ENCODE data around the gene MLXIP.
A peak's percentile ranks its signal among the peaks of the same experiment; 100 is the strongest.
"Not testable (repeated sequence)": the region's sequence is repeated elsewhere in the genome, so short reads cannot be mapped to it uniquely, and the experiment has no call there.

MLXIP gene

DNA sequence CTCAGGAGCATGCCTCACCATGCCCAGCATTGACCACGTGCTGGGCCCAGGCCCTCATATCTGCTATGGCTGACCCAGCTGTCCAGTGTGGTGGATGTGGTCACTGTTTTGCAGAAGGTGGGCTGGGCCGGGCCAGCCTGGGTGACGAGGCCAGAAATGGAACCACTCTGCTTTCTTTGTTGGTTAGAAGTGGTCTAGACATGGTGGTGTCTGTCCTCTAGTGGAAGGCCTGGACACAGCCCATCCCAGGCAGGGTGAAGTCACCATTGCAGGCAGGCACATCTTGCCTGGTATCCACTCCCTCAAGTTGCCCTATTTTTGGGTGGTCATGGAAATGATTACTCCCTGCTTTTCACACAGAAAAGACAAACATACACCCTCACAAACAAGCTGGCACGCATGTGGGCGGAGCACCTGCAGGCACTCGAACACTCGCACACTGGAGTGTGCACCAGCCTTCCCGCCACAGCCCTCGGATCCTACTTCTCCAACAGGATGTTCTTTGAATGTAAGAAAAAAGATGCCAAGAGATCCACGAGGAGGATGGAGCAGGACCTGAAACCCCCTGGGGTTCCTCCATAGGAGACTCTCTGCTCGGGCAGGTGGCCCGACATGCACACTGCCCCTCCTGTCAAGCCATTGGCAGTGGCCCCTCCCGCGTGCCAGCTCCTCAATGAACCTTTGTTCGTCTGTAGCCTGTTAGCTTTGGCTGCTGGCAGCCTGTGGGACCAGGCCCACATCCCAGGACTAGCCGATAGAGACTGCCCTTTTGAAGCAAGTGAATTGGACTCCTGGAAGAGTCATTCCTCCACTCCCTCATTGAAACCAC, 38.4 kb downstream of the MLXIP start:
- DNase-seq, result peak; percentile 76 to 96 (median 92)
- intact Hi-C loops (cut with DNase I), result loop anchor here (5.0 kb wide), 1 partner anchor 40 kb away; the partner anchor contains the start of gene MLXIP

DNA sequence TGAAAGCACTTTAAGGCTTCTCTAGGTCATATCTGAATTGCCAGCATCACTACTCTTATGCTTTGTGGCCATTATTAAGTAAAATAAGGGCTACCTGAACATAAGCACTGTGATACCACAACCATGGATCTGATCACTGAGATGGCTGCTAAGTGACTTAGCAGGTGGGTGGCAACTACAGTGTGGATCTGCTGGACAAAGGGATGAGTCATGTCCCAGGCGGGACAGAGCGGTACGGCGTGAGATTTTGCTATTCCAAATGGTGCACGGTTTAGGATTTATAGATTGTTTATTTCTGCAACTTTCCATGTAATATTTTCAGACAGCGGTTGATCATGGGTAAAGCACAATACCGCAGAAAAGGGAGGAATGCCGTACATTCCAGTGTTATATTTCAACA, 39.4 kb downstream of the MLXIP start:
- DNase-seq, result peak in 2 of 42 donors; percentile 33 to 38

GRCh38 chr12:122121341-122121740, 42.8 kb downstream of the MLXIP start:
- DNase-seq; intact Hi-C loops (cut with DNase I): not testable (repeated sequence)

More for the DNA sequence above, 39.4 kb downstream of the MLXIP start:
- intact Hi-C loops (cut with DNase I), result loop anchor here (5.0 kb wide), 1 partner anchor 41 kb away; the partner anchor contains the start of gene MLXIP

DNA sequence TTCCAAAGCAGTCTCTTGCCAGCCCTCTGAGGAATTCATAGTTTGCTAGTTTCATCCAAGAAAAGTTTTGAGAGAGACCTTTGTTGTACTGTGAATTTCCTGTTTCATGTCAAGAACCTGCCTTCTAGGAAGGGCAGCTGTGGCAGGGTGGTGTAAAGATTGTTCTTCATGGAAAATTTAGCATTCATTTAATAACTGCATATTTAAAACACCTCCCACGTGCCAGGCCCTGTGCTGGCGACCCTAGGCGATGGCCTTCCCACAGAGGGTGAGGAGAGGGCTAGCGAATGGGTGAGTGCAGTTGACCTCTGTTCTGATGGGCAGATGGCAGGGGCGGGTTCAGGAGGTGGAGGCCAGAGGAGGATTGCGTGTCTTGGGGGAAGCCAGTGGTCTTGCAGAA, 43.2 kb downstream of the MLXIP start:
- DNase-seq, result no peak
- intact Hi-C loops (cut with DNase I), result loop anchor here (2.0 kb wide), 1 partner anchor 67 kb away; no protein-coding TSS in a partner anchor

DNA sequence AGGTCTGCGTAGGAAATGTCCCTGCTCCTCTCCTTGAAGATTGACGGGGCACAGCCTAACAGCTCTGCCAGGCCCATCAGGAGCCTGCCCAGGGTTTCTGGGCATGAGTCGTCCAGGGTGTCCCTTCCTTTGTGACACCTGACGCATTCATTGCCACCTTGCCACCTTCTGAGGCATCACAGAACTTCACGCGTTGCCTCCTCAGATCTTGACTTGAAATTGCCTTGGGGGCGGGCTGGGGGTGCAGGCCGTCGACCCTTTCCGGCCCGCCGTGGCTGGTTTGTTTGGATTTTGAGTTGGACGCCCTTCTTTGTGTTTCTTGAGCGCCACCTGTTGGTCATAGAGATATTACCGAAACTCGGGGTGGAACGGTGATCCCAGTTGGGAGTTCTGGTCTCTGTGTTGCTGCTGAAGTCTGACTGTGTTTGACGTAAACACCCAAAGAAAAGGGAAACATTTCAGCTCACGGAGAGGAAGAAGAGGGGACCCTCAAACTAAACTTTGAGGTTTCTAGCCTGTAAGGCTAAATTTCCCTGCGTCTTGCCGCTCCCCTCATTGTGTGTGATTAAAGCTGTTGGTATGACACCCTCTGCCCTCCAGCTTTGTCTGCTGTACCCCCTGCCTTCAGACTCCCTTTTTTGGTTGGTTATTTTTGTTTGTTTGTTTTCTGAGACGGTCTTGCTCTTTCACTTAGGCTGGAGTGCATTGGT, 44.6 kb downstream of the MLXIP start:
- intact Hi-C loops (cut with DNase I), result loop anchor here (2.0 kb wide), 1 partner anchor 68 kb away; no protein-coding TSS in a partner anchor
- peak; percentile 42 to 92 (median 77) for DNase-seq

DNA sequence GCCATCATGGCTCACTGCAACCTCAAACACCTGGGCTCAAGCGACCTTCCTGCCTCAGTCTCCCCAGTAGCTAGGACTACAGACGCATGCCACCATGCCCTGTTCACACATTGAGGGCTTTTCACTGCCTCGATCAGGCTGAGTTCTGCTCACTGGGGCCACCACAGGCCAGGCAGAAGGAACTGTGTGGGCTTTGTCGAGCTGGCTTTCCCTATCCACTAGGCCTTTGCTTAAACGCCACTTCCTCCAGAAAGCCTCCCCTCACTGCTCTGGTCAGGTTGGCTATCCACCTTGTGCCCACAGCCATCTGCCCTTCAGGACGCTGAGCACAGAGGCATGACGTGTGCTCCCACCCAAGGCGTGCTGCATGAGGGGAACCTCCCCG, 45.2 kb downstream of the MLXIP start:
- intact Hi-C loops (cut with DNase I), result loop anchor here (2.0 kb wide), 1 partner anchor 69 kb away; no protein-coding TSS in a partner anchor
- DNase-seq, result no peak

DNA sequence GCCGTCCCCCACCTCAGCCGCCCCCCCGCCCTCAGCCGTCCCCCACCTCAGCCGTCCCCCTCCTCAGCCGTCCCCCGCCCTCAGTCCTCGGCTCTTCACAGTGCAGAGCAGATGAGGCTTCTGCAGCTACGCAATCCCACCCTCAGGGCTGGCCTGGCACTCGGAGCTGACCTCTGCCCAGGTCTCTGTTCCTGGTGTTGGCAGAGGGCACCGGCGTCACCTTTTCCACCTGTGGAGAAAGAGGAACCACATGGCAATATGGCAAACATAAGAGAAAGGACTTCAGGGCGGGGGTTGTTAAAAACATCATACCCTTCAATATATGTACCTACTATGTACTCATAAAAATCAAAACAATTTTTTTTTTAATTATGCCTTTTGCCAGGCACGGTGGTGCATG, 45.8 kb downstream of the MLXIP start:
- DNase-seq, result no peak
- intact Hi-C loops (cut with DNase I), result no loop called here

- intact Hi-C loops (cut with DNase I), result no loop called here
- DNase-seq, result no peak
These were observed 47.1 kb downstream of the MLXIP start for GRCh38 chr12:122125452-122126341.

- intact Hi-C loops (cut with DNase I), result no loop called here
- DNase-seq, result no peak
These were observed 47.7 kb downstream of the MLXIP start for GRCh38 chr12:122126342-122126635.

DNA sequence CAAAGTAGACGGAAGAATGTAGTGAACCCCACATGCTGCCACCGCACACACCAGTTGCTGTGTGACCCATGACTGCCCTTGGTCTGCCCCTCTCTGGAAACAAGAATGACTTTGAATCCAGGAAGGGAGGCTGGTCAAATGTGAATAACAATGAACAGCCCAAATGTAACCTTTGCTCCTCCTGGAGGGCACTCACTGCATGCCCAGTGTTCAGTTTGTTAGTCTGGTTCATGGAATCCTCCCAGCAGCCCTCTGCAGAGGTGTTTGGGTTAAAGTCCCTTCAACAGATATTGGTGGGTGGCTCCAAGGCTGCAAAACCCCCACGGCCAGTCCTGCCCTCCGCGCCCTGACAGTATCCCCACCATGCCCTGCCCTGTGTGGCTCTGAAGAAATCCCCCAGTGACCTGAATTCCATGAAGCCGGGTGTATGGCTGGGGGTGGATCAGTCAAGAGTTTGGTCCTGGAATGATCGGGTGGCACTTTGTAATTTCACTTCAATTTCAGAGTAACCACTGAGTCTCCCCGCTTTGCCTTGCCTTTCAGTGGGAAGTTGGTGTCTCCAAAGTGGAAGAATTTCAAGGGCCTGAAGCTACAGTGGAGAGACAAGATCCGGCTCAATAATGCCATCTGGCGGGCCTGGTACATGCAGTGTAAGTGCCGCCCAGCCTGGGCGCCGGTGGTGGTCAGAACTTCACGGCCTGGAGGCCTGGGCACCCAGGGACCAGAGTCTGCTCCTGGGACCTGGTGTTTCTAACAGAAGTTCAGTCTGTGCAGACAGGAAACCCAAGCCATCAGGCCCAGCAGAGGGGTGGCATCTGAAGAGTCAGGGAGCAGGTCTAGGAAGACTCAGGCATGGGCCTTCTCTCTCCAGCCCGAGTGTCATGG, 48.4 kb downstream of the MLXIP start:
- intact Hi-C loops (cut with DNase I), result no loop called here
- DNase-seq, result peak in 22 of 42 donors; percentile 19 to 63 (median 38)

GRCh38 chr12:122127839-122128238, 49.3 kb downstream of the MLXIP start:
- intact Hi-C loops (cut with DNase I), result no loop called here
- DNase-seq, result no peak

DNA sequence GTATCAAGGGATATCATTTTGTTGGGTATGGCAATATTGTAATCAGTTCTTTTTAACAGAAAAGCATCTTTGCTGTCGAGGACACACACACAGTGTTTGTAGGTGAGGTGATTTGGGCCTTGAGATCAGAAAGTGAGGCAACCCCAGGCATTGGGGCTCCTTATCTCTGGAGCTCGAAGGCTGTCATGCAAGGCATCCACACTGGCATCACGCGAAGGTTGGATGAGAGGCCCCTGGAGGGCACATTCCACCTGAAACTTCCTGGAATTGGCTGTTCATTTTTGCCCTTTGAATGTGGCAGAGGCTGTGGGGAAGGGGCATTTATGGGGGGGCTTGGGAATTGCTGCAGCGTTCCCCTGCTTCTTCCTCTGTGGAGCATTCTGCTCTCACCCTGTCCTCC, 49.9 kb downstream of the MLXIP start:
- no peak for DNase-seq
- intact Hi-C loops (cut with DNase I), result no loop called here

DNA sequence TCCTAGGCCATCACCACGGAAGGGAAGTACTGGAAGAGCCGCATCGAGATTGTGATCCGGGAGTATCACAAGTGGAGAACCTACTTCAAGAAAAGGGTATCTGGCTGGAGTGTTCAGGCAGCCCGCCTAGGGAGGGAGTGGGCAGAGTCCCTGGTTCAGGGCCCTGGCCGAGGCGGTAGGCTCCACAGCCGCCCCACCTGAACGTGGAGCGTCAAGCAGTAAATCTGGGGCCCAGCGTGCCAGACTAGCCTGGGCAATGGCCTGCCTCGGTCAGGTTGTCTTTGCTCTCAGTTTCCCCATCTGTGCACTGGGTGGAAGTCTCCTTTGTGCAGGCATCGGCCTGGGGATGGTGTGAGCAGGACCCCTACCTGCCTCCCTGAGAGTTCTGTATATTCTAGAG, 50.6 kb downstream of the MLXIP start:
- intact Hi-C loops (cut with DNase I), result no loop called here
- DNase-seq, result no peak

- peak in 14 of 42 donors; percentile 24 to 59 (median 38) for DNase-seq
- intact Hi-C loops (cut with DNase I), result no loop called here
These were observed 51.6 kb downstream of the MLXIP start for GRCh38 chr12:122130150-122130549.

GRCh38 chr12:122133192-122133950, 54.8 kb downstream of the MLXIP start:
- intact Hi-C loops (cut with DNase I), result no loop called here
- no peak for DNase-seq

DNA sequence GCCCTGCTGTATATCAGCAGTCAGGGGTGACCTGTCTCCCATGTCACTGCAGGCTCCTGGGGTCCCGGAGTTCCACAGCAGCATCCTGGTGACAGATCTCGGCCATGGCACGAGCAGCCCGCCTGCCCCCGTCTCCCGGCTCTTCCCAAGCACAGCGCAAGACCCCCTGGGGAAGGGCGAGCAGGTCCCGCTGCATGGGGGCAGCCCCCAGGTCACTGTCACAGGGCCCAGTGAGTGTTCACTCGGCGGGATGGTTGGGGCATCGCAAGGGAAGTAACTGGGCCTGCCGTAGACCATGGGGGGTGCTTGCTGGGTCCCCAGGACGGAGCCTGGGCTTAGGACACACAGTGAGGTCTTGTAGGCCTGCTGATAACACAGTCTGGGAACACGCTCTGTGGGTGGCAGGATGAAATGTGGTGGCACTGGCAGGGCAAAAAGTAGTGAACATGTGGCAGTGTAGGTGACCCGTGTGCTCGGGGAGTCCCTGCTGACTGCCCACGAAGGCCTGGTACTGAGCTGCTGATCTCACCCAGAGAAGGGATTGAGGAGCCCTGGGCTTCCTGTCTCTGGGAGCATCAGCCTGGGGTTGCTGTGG, 57.0 kb downstream of the MLXIP start:
- DNase-seq, result no peak
- intact Hi-C loops (cut with DNase I), result no loop called here

GRCh38 chr12:122137229-122137628, 58.7 kb downstream of the MLXIP start:
- intact Hi-C loops (cut with DNase I), result no loop called here
- no peak for DNase-seq

Measured in head of caudate nucleus (tissue), 42 donors.